PC-3 (cell line): ENCODE results near the gene NDC1. TPM values are rescaled to one million over a fixed set of nuclear protein-coding genes. Genes with fewer than 3 reads are reported as not detected.

Source experiments
- ATAC-seq: fragments of 200-7000 bp; cut with Tn5 transposase; 2 replicates; pipeline ENCODE4 v1.9.1; 2020; ENCODE audit warnings: mild to moderate bottlenecking, moderate library complexity
- BruUV-seq: library from RNA; stranded (reverse); fragments of 400-500 nt; replicated peaks from 2 replicates; lab custom pipeline; 2021; lab: Mats Ljungman, UMichigan
- CTCF ChIA-PET: fragments of 300-600 bp; sonication (Branson Sonifier 250); formaldehyde crosslinking; loops from one replicate; lab custom pipeline; 2022; ENCODE audit warnings: antibody characterized with exemption; lab: Charles Lee
- POLR2A ChIA-PET: fragments of 300-600 bp; sonication (Branson Sonifier 250); formaldehyde crosslinking; loops from one replicate; lab custom pipeline; 2022; ENCODE audit warnings: antibody characterized with exemption; ENCODE audit not compliant: unreplicated experiment; lab: Charles Lee
- DNase-seq: peaks from one replicate; pipeline ENCODE4 v3.0.0-alpha.2; 2015
- H2AFZ ChIP-seq: fragments of 300-600 bp; sonication (generic); 2 replicates; pipeline ENCODE4 v1.6.0; 2016; ENCODE audit warnings: antibody characterized with exemption, low read length
- H3F3A ChIP-seq: fragments of 300-600 bp; sonication (generic); one replicate; pipeline ENCODE4 v1.6.0; 2017; ENCODE audit warnings: antibody characterized with exemption, low read length, control low read depth, mild to moderate bottlenecking; ENCODE audit not compliant: unreplicated experiment
- H3K27ac ChIP-seq: fragments of 300-600 bp; sonication (generic); 2 replicates; pipeline ENCODE4 v1.5.1; 2016; ENCODE audit warnings: mild to moderate bottlenecking, low read length
- H3K27me3 ChIP-seq: fragments of 300-600 bp; sonication (generic); 2 replicates; pipeline ENCODE4 v1.6.1; 2016; ENCODE audit warnings: low read length, mixed read lengths
- H3K36me3 ChIP-seq: fragments of 300-600 bp; sonication (generic); 2 replicates; pipeline ENCODE4 v1.6.1; 2016; ENCODE audit warnings: low read depth, mixed run types, low read length, mixed read lengths
- H3K4me1 ChIP-seq: fragments of 300-600 bp; sonication (generic); 2 replicates; pipeline ENCODE4 v1.5.1; 2016; ENCODE audit warnings: low read length; ENCODE audit not compliant: insufficient read depth
- H3K4me2 ChIP-seq: fragments of 300-600 bp; sonication (generic); 2 replicates; pipeline ENCODE4 v1.6.0; 2016; ENCODE audit warnings: low read length
- H3K4me3 ChIP-seq: fragments of 300-600 bp; sonication (generic); 2 replicates; pipeline ENCODE4 v1.5.1; 2016; ENCODE audit warnings: mild to moderate bottlenecking, low read length, mixed read lengths
- H3K79me2 ChIP-seq: fragments of 300-600 bp; sonication (generic); 2 replicates; pipeline ENCODE4 v1.6.1; 2017; ENCODE audit warnings: low read length, mixed read lengths
- H3K9ac ChIP-seq: fragments of 300-600 bp; sonication (generic); 2 replicates; pipeline ENCODE4 v1.6.0; 2016; ENCODE audit warnings: mild to moderate bottlenecking, low read length
- H3K9me2 ChIP-seq: fragments of 300-600 bp; sonication (generic); replicated peaks from 2 replicates; pipeline ENCODE4 v1.6.1; 2016; ENCODE audit warnings: mixed run types, low read length, mixed read lengths
- H3K9me3 ChIP-seq: fragments of 300-600 bp; sonication (generic); 2 replicates; pipeline ENCODE4 v1.6.1; 2016; ENCODE audit warnings: low read length, mixed read lengths
- H4K20me1 ChIP-seq: fragments of 300-600 bp; sonication (generic); 2 replicates; pipeline ENCODE4 v1.6.1; 2016; ENCODE audit warnings: low read length, mixed read lengths
- CTCF ChIP-seq: fragments of 300-600 bp; sonication (generic); conservative IDR thresholded peaks from 2 replicates; pipeline ENCODE4 v1.5.1; 2017; ENCODE audit warnings: antibody characterized with exemption, low read depth, mild to moderate bottlenecking, low read length
- EZH2 ChIP-seq: fragments of 300-600 bp; sonication (generic); IDR thresholded peaks from one replicate; pipeline ENCODE4 v1.6.1; 2017; ENCODE audit warnings: antibody characterized with exemption, mild to moderate bottlenecking, low read length; ENCODE audit not compliant: unreplicated experiment
- EZH2phosphoT487 ChIP-seq: fragments of 300-600 bp; sonication (generic); IDR thresholded peaks from 2 replicates; pipeline ENCODE4 v1.6.1; 2018; ENCODE audit warnings: mild to moderate bottlenecking, antibody characterized with exemption, low read length, borderline replicate concordance
- intact Hi-C: fragments of 100-400 bp; cut with micrococcal nuclease; formaldehyde crosslinking; loops from 2 replicates; pipeline ENCODE4 v1.9.0; 2023
- total RNA-seq: library from RNA; depleted of rRNA; stranded (reverse); fragments of >200 nt; gene quantifications from 2 replicates; pipeline ENCODE4 v1.2.3, GENCODE V29; 2014

The NDC1 gene
- total RNA-seq, 1 experiment from 2014 or later = 63.6 TPM

GRCh38 chr1:53731779-53732305, 106.3 kb downstream of the NDC1 start:
- intact Hi-C loops = loop anchor here (10.0 kb wide), 1 partner anchor 137 kb away; no protein-coding TSS in a partner anchor

GRCh38 chr1:53731043-53731600, 107.0 kb downstream of the NDC1 start:
- peak overlapping the region; percentile 99 for H3K27ac ChIP-seq
- intact Hi-C loops = loop anchor here (10.0 kb wide), 1 partner anchor 136 kb away; no protein-coding TSS in a partner anchor
- no peak overlapping the region for H3K4me2 ChIP-seq
- H3K79me2 ChIP-seq = peaks cover 16% of the 10 kb centered on the region; the same call in 1 of the 2 replicates
- H3K4me1 ChIP-seq = peaks cover 44% of the 10 kb centered on the region
- ATAC-seq = no peak
- no TSS peak for BruUV-seq
- H2AFZ ChIP-seq = no peak overlapping the region
- no peaks in the 10 kb centered on the region for H3K36me3 ChIP-seq
- no peaks in the 10 kb centered on the region for H3K9me2 ChIP-seq
- CTCF ChIA-PET = no interaction called here
- POLR2A ChIA-PET = no interaction called here
- H3K4me3 ChIP-seq = no peak overlapping the region
- peak overlapping the region; percentile 97; the same call in 1 of the 2 replicates for H3K9ac ChIP-seq
- peaks cover 3% of the 10 kb centered on the region for H3F3A ChIP-seq
- H3K9me3 ChIP-seq = no peaks in the 10 kb centered on the region
- DNase-seq = no peak
- H4K20me1 ChIP-seq = no peaks in the 10 kb centered on the region
- no peaks in the 10 kb centered on the region for H3K27me3 ChIP-seq
- TF ChIP-seq EZH2phosphoT487 (no peak), EZH2 (no peak), CTCF (no peak)

More at GRCh38 chr1:53731779-53732305, 106.3 kb downstream of the NDC1 start:
- TF ChIP-seq EZH2 (no peak), EZH2phosphoT487 (no peak), CTCF (no peak)
- Histone ChIP-seq H3K79me2 (peaks cover 16% of the 10 kb centered on the region; the same call in 1 of the 2 replicates), H3K9ac (peak overlapping the region; percentile 97), H3K36me3 (no peaks in the 10 kb centered on the region), H3K9me2 (no peaks in the 10 kb centered on the region), H3K27ac (peak overlapping the region; percentile 99), H3K4me3 (0 out of 2 replicates have a peak overlapping the region, but pooled peaks have one; percentile 54), H4K20me1 (no peaks in the 10 kb centered on the region), H2AFZ (no peak overlapping the region), H3K4me1 (peaks cover 52% of the 10 kb centered on the region), H3K4me2 (peak overlapping the region; percentile 81), H3K9me3 (no peaks in the 10 kb centered on the region), H3F3A (peaks cover 3% of the 10 kb centered on the region), H3K27me3 (no peaks in the 10 kb centered on the region)
- POLR2A ChIA-PET = no interaction called here
- BruUV-seq = no TSS peak
- CTCF ChIA-PET = interaction anchor here (0.6 kb wide), 1 partner anchor 266 kb away, joined by 5 read pairs; no protein-coding TSS in a partner anchor
- DNase-seq = peak; percentile 11
- no peak for ATAC-seq
